IPS DF 6.9 (cell line): Measurements from ENCODE around the gene AJAP1.
A peak's percentile ranks its signal among the peaks of the same experiment; 100 is the strongest.

ENCODE experiments used
- DNase-seq: peaks from one replicate; pipeline ENCODE4 v3.0.0-alpha.2; 2013; ENCODE audit warnings: low read depth, low spot score
- H3K27ac ChIP-seq: one replicate; pipeline ENCODE4 v1.5.1; 2013; ENCODE audit warnings: low read length, control low read depth
- H3K27me3 ChIP-seq: 2 replicates; pipeline ENCODE4 v1.6.1; 2013; ENCODE audit warnings: mild to moderate bottlenecking, low read length; ENCODE audit not compliant: control insufficient read depth, insufficient read depth
- H3K36me3 ChIP-seq: 2 replicates; pipeline ENCODE4 v1.6.1; 2013; ENCODE audit warnings: low read length; ENCODE audit not compliant: control insufficient read depth, insufficient read depth
- H3K4me1 ChIP-seq: 2 replicates; pipeline ENCODE4 v1.6.1; 2013; ENCODE audit warnings: low read length; ENCODE audit not compliant: control insufficient read depth, insufficient read depth
- H3K4me3 ChIP-seq: 2 replicates; pipeline ENCODE4 v1.5.1; 2013; ENCODE audit warnings: mild to moderate bottlenecking, low read length
- H3K9me3 ChIP-seq: 2 replicates; pipeline ENCODE4 v1.6.1; 2013; ENCODE audit warnings: low read length, inconsistent platforms; ENCODE audit not compliant: control insufficient read depth, insufficient read depth
- WGBS: extraction: QIAGEN DNeasy Blood & Tissue Kit; methylation state at CpG from one replicate; pipeline ENCODE4 v1.1.7; 2013; ENCODE audit warnings: mixed read lengths, missing lambda C conversion rate; ENCODE audit not compliant: insufficient read length, insufficient coverage; 5-methylcytosine and 5-hydroxymethylcytosine counted together

The AJAP1 gene

DNA sequence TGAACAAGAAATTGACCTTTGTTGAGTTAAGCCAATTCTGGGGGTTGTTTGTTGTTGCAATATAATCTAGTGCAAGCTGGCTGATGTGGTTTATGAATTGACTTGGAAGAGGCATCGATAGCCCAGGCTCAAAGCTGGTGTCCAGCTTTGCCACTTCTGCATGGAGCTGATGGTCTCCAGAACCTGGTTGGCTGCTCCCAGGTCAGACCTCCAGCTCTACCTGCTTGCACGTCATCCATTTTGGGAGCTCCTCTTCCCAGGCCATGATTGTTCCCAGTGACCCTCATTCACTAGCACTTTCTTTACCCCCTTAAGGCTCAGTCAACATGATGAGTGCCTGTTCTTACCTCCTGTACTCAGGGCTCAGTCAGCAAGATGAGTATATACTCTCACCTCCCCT lies 5.8 kb upstream of the AJAP1 start:
- Histone ChIP-seq H3K27me3 (peaks cover 4% of the 10 kb centered on the region; the same call in 1 of the 2 replicates), H3K4me1 (no peaks in the 10 kb centered on the region), H3K27ac (no peak overlapping the region), H3K9me3 (peaks cover 3% of the 10 kb centered on the region), H3K36me3 (no peaks in the 10 kb centered on the region), H3K4me3 (no peak overlapping the region)
- no peak for DNase-seq
- no CpG with 5 or more reads among the region's 2 CpGs for WGBS

GRCh38 chr1:4650481-4650880 lies 3.9 kb upstream of the AJAP1 start:
- peaks cover 3% of the 10 kb centered on the region for H3K9me3 ChIP-seq
- H3K27me3 ChIP-seq: peaks cover 8% of the 10 kb centered on the region; the same call in 1 of the 2 replicates
- no peak overlapping the region for H3K27ac ChIP-seq
- no peaks in the 10 kb centered on the region for H3K4me1 ChIP-seq
- no peaks in the 10 kb centered on the region for H3K36me3 ChIP-seq
- WGBS: no CpG with 5 or more reads among the region's 8 CpGs
- no peak for DNase-seq
- no peak overlapping the region for H3K4me3 ChIP-seq

- DNase-seq: no peak
- WGBS: no CpG with 5 or more reads among the region's 8 CpGs
- peaks cover 3% of the 10 kb centered on the region; the same call in 1 of the 2 replicates for H3K9me3 ChIP-seq
- no peaks in the 10 kb centered on the region for H3K4me1 ChIP-seq
- no peaks in the 10 kb centered on the region for H3K36me3 ChIP-seq
- H3K4me3 ChIP-seq: no peak overlapping the region
- peaks cover 8% of the 10 kb centered on the region; the same call in 1 of the 2 replicates for H3K27me3 ChIP-seq
- no peak overlapping the region for H3K27ac ChIP-seq
Measured at GRCh38 chr1:4650981-4651380, 3.4 kb upstream of the AJAP1 start.

GRCh38 chr1:4652631-4653327 lies 1.6 kb upstream of the AJAP1 start:
- Histone ChIP-seq H3K27ac (no peak overlapping the region), H3K4me3 (no peak overlapping the region), H3K4me1 (no peaks in the 10 kb centered on the region), H3K36me3 (no peaks in the 10 kb centered on the region), H3K27me3 (peaks cover 14% of the 10 kb centered on the region; the same call in 1 of the 2 replicates), H3K9me3 (peaks cover 3% of the 10 kb centered on the region; the same call in 1 of the 2 replicates)
- no peak for DNase-seq
- WGBS: no CpG with 5 or more reads among the region's 31 CpGs

GRCh38 chr1:4653328-4653660 lies 1.1 kb upstream of the AJAP1 start:
- peaks cover 3% of the 10 kb centered on the region; the same call in 1 of the 2 replicates for H3K9me3 ChIP-seq
- H3K27me3 ChIP-seq: peaks cover 14% of the 10 kb centered on the region; the same call in 1 of the 2 replicates
- no peak overlapping the region for H3K27ac ChIP-seq
- no peak overlapping the region for H3K4me3 ChIP-seq
- no CpG with 5 or more reads among the region's 9 CpGs for WGBS
- no peaks in the 10 kb centered on the region for H3K36me3 ChIP-seq
- no peak for DNase-seq
- H3K4me1 ChIP-seq: no peaks in the 10 kb centered on the region

DNA sequence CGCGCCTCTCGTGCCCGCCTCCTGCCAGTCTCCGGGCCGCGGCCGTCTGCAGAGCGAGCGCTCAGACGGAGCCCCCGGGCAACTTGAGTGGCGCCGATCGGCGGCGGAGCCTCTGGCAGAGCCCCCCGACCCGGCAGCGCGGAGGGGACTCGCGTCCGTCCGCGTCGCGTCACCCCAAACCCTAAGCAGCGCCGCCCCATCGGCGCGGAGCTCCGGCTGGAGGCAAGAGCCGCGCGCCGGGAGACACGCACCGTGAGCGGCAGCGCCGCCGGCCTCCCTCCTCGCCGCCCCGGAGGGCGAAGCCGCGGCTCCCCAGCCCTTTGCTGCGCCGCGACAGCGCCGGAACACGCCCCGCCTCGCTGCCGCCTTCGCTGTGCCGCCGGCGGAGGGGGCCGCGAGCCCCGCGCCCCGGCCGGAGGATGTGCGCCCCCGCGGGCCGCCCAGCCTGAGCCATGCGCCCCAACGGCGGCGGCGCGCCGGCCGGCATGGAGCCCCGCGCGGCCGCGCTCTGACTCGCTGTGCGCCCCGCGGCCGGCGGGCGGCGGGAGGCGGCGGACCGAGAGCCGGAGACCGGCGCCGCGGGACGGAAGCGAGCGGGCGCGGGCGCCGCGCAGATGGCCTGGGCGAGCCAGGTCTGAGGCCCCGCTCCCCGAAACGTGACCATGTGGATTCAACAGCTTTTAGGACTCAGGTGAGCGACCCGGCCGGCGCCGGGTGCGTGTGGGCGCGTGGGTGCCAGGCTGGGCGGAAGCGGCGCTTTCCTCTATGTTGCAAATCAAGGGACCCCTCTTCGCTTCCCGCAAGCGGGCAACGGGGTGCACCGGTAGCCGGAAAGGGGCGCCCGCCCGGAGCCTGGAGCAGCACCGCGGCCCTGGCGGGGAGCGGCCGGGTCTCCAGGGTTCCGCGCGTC lies 610 bp downstream of the AJAP1 start:
- Histone ChIP-seq H3K36me3 (no peaks in the 10 kb centered on the region), H3K4me3 (peak overlapping the region; percentile 22; the same call in 1 of the 2 replicates), H3K9me3 (no peaks in the 10 kb centered on the region; the same call in 1 of the 2 replicates), H3K4me1 (peaks cover 2% of the 10 kb centered on the region; the same call in 1 of the 2 replicates), H3K27ac (no peak overlapping the region), H3K27me3 (peaks cover 16% of the 10 kb centered on the region)
- no CpG with 5 or more reads among the region's 142 CpGs for WGBS
- no peak for DNase-seq

DNA sequence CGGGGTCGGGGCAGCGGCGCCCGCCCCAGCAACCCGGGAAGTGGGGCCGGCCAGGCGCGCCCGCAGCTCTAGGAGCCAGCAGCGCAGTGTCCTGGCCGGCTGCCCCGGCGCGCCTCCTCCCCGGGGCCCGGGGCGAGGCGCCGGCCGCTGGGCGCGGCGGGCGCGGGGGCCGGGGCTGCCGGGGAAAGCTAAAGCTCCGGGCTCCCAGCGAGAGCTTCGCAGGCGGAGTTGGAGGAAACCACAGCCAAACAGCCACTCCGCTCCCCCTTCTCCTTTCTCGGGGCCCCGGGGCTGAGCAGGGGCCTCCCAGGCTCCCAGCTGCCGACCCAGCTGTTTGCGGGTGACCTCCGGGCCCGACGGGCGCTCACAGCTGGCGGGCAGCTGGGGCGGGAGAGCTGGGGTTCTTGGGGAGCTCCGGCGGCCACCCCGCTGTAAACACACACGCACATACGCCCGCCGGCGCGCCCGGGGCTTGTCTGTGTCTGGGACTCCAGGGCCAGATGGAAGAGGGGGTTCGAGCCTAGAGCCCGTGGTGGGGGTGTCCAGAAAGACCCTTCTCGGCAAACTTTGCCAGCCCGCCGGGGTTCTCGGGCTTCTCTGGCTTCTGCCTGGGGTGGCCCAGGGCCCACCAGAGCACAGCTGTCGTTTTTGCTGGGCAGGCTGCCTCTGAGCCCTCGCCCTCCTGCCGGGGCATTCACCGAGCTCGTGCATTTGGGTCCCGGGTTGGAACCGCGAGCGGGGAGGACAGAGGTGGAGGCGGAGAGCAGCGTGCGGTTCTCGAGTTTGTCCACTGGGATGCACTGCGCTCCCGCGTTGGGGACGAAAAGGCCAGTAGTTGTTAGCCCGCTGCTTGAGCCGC lies 1.5 kb downstream of the AJAP1 start:
- Histone ChIP-seq H3K27me3 (peaks cover 16% of the 10 kb centered on the region), H3K9me3 (no peaks in the 10 kb centered on the region; the same call in 1 of the 2 replicates), H3K4me1 (peaks cover 2% of the 10 kb centered on the region; the same call in 1 of the 2 replicates), H3K36me3 (no peaks in the 10 kb centered on the region), H3K4me3 (peak overlapping the region; percentile 20; the same call in 1 of the 2 replicates), H3K27ac (no peak overlapping the region)
- no peak for DNase-seq
- WGBS: no CpG with 5 or more reads among the region's 78 CpGs

GRCh38 chr1:4656533-4657140 lies 2.2 kb downstream of the AJAP1 start:
- Histone ChIP-seq H3K9me3 (no peaks in the 10 kb centered on the region; the same call in 1 of the 2 replicates), H3K4me1 (peaks cover 2% of the 10 kb centered on the region; the same call in 1 of the 2 replicates), H3K4me3 (no peak overlapping the region), H3K27ac (no peak overlapping the region), H3K36me3 (no peaks in the 10 kb centered on the region), H3K27me3 (peaks cover 16% of the 10 kb centered on the region)
- WGBS: 100% methylated on average over 3 of the region's 17 CpGs
- no peak for DNase-seq

DNA sequence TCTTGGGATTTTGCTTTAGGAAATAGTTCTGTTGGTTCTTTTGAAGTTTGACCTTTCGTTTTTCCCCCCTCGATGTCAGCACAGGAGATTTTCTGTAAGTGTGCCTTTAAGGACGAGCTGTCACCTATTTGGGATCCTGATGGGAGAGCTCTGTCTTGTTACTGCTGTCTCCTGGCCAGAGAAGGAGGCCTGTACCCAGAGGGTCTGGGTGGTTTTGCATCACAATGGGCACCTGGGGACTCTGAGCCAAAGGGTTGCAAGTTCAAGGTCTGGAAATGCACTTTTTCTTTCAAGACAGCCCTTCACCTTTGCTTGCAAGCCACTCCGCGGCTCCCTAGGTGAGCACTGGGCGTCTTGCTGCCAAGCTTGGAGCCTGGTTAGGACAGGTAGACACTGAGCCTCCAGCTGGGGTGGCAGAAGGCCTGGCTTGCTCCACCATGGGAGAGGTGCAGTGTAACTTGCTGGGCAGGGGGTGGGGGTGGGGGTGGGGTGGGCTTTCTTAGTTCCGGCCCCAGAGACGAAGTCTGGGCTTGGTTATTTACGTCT lies 2.9 kb downstream of the AJAP1 start:
- WGBS: no CpG with 5 or more reads among the region's 9 CpGs
- DNase-seq: no peak
- H3K4me3 ChIP-seq: no peak overlapping the region

More for the DNA sequence above, 2.9 kb downstream of the AJAP1 start:
- Histone ChIP-seq H3K27ac (no peak overlapping the region), H3K4me1 (peaks cover 2% of the 10 kb centered on the region; the same call in 1 of the 2 replicates), H3K27me3 (peaks cover 16% of the 10 kb centered on the region), H3K36me3 (no peaks in the 10 kb centered on the region), H3K9me3 (peaks cover 1% of the 10 kb centered on the region)
